Measurements from ENCODE around the gene TMEM86A.

DNA sequence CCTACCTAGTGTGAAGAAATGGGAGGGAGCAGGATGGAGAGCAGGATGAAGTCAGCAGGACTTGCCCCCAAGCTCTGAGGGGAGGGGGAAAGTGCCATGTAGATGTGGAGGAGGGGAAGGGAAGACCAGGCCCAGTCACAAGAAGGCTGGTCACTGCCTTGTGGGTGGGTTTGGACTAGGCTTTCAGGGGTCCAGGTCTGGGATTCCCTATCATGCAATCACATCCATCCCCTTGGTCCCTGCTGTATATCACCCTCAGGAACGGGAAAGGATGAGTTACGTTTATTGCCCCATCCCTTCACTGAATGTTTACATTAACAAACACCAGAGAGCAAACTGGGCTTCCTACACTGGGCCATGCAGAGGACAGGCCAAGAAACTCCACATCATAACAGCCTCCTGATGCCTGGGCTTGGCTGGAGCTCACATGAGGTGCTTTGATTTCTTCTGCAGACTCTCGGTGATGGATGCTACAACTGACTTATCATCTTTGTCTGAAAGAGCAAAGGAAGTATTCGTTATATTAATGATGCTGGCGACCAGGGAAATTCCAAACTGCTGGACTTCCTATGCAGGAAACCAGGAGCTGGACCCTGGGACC lies 5.6 kb downstream of the TMEM86A start:
- TF ChIP-seq, protein P1, sequence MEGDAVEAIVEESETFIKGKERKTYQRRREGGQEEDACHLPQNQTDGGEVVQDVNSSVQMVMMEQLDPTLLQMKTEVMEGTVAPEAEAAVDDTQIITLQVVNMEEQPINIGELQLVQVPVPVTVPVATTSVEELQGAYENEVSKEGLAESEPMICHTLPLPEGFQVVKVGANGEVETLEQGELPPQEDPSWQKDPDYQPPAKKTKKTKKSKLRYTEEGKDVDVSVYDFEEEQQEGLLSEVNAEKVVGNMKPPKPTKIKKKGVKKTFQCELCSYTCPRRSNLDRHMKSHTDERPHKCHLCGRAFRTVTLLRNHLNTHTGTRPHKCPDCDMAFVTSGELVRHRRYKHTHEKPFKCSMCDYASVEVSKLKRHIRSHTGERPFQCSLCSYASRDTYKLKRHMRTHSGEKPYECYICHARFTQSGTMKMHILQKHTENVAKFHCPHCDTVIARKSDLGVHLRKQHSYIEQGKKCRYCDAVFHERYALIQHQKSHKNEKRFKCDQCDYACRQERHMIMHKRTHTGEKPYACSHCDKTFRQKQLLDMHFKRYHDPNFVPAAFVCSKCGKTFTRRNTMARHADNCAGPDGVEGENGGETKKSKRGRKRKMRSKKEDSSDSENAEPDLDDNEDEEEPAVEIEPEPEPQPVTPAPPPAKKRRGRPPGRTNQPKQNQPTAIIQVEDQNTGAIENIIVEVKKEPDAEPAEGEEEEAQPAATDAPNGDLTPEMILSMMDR (IDR thresholded peaks at IDR 0.05): no peak
- TF ChIP-seq POLR2A (IDR thresholded peaks at IDR 0.05): no peak
